NK-92 (cell line): Measurements from ENCODE around the gene CARMIL3.

ENCODE experiments used
- DNase-seq: peaks from one replicate; lab custom pipeline; 2025; ENCODE audit not compliant: unreplicated experiment; lab: John Stamatoyannopoulos, UW

CARMIL3 gene

GRCh38 chr14:24060984-24061913 is 9.4 kb downstream of the CARMIL3 start:
- DNase-seq: no peak

DNA sequence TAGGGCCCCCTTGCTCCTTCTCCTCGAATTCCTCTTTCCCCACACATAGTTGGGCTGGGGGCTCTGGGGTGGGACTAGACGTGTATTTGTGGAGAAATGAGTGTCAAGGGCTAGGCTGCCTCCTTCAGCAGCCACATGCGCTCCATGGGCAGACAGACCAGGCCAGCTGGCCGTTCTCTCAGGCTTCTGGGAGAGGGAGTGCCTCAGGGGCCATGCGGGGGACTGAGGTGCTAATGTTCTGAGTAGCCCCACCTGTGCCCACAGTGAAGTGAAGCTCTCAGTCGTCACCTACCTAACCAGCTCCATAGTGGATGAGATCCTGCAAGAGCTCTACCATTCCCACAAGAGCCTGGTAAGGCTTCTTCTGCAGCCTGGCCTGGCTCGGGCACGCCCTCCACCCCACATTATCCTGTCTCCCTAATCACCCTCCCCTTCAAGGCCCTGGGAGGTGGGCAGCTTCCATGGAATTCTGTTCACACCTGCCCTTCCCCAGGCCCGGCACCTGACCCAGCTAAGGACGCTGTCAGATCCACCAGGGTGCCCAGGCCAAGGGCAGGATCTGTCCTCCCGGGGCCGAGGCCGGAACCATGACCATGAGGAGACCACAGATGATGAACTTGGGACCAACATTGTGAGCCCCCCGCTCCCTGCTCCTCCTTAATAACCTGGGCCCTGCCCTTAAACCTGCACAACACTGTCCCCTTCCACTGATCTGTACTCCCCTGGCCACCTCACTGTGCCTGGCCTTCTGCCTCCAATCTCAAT is 10.6 kb downstream of the CARMIL3 start:
- DNase-seq: no peak

- DNase-seq: no peak
Measured at GRCh38 chr14:24063263-24063836, 11.5 kb downstream of the CARMIL3 start.

GRCh38 chr14:24064091-24064795 is 12.4 kb downstream of the CARMIL3 start:
- DNase-seq: no peak

DNA sequence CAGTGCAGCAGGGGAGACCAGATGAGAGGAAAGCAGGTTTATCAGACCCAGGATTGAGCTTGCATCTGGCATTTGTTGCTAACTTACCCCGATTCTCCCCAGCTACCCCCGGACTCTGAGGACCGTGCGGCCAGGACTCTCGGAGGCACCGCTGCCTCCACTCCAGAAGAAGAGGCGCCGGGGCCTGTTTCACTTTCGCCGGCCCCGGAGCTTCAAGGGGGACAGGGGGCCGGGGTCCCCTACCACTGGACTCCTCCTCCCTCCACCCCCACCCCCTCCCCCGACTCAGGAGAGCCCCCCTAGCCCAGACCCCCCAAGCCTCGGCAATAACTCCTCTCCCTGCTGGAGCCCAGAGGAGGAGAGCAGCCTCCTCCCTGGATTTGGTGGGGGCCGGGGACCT is 13.0 kb downstream of the CARMIL3 start:
- no peak for DNase-seq

- no peak for DNase-seq
Measured at GRCh38 chr14:24065408-24065807, 13.6 kb downstream of the CARMIL3 start.

GRCh38 chr14:24066496-24067132 is 14.8 kb downstream of the CARMIL3 start:
- DNase-seq: no peak

- no peak for DNase-seq
Measured at GRCh38 chr14:24067133-24068082, 15.6 kb downstream of the CARMIL3 start.

GRCh38 chr14:24068711-24069410 is 17.1 kb downstream of the CARMIL3 start:
- no peak for DNase-seq

DNA sequence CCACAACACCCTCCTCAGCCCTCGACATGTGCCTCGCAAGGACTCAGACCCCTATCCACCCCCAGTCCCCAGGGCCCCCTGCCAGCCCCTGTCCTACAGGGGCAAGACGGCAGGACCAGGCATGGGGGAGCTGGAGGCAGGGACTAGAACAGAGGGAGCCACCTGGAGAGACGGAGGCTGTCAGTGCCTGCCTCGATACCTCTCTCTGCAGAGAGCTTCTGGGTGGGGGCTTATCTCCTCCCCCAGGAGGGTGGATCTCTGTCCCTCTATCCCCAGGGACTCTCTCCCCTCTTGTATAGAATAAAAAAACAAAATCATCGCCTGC is 17.6 kb downstream of the CARMIL3 start:
- no peak for DNase-seq

GRCh38 chr14:24070285-24071143 is 18.7 kb downstream of the CARMIL3 start:
- DNase-seq: no peak

GRCh38 chr14:24071144-24071697 is 19.4 kb downstream of the CARMIL3 start, which contains the start of gene CPNE6:
Gene CPNE6, plus strand, starts transcription at chr14:24071562. Its CDS starts 1,375 bp downstream, at chr14:24072937.
- no peak for DNase-seq

GRCh38 chr14:24071836-24072430 is 20.1 kb downstream of the CARMIL3 start:
- DNase-seq: no peak

GRCh38 chr14:24072436-24072835 is 20.6 kb downstream of the CARMIL3 start:
- DNase-seq: no peak

GRCh38 chr14:24072881-24073877 is 21.4 kb downstream of the CARMIL3 start:
- DNase-seq: no peak
